GM08714 (cell line): ENCODE measurements around the gene STOX2.

Experiments
- H3K4me3 ChIP-seq: fragments of 200-500 bp; sonication (Bioruptor generic); 2 replicates; pipeline ENCODE4 v1.5.1; 2014; ENCODE audit warnings: mild to moderate bottlenecking, low read length, inconsistent platforms
- ZNF274 ChIP-seq: IDR thresholded peaks from 2 replicates; pipeline ENCODE4 v1.6.1; 2012; ENCODE audit warnings: mild to moderate bottlenecking, low read depth, low read length

The STOX2 gene

DNA sequence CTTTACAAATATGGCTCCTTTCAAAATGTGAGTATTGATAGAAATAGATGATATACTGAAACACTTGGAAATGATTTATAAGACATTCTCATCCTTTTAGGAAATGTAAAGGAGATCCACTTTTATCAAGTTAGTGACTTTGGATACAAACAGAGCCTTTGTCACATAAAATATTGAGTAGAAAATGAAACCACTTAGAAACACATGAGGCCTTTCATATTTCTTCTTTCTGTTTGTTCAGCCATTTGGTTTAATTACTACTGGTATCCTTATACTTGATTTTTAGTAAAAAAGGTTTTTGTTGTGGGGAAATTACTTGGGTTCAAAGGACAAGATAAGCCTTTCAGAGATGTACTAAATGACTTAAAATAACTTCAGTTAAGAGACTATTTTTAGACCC is 4.1 kb downstream of the STOX2 start:
- no peak for TF ChIP-seq ZNF274
- H3K4me3 ChIP-seq = no peak overlapping the region

DNA sequence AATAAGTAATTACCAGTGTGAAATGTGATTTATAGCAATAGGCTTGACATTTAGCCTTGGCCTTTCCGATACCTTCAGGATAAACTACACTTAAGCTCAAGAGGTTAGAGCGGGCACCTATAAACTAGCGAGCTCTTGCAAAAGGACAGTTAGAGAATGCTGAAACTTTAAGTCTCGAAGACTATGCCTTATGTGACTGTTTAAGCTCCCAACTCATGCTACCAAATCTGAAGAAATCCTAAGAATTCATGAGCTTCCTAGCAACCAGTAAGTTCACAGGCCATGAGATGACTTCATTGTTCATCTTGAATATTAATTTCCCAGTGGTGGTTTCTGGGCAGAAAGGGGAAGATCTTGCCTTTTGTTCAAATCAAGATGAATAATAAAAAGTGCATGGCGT is 4.7 kb downstream of the STOX2 start:
- TF ChIP-seq ZNF274 = no peak
- H3K4me3 ChIP-seq = no peak overlapping the region

DNA sequence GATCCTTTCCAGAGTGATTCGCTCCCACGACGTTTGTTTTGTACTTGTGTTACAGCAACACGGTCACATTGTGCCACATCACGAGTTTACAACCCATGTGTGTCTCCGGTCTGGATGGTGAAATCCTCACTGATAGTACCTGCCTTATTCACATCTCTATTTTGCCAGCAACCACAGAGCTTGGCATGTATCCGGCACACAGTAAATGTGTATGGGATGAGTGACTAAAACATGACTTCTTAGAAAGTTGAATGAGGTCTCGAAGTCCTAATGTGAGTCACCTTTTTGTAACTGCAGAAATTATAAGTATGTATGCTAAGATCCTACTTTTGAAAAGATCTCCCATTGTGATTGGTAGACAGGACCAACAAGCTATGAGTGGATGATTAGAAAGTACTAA is 7.5 kb downstream of the STOX2 start:
- no peak for TF ChIP-seq ZNF274
- H3K4me3 ChIP-seq = no peak overlapping the region

DNA sequence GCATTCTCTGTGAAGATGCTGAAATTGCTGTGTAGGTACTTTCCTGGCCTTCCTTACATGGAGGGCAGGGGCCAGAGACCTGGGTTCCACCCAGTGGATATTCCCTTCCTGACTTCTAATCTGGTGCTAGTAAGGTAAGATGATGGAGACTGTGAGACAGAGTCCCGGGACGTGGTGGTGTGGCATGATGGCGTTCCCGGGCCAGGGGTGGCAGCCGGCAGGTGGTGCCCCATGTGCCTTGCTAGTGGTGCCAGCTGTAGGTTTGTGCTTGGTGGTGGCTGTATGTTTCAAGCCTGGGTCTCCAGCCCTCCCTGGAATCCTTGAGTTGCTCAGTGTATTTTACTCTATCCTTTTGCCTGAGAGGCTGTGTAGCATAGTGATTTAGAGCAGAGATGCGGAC is 10.9 kb downstream of the STOX2 start:
- no peak for TF ChIP-seq ZNF274
- no peak overlapping the region for H3K4me3 ChIP-seq

DNA sequence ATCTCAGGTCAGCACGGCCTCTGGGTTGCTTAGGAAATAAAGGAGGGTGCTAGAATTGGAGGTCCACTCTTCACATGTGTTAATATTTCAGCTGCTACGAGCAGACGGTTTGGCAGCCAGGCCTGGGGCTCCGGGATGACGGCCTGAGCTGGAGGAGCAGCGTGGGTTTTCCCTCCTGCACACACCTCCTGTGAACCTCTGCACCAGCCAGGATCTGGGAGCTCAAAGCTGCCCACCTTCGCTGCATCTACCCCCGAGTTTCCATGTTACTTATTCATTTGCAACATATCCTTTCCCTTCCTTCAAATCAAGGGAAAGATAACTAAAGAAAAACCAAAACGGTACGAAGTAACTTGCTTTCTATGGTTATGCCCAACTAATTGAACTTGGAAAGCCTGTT is 13.6 kb downstream of the STOX2 start:
- TF ChIP-seq ZNF274 = no peak
- H3K4me3 ChIP-seq = no peak overlapping the region

DNA sequence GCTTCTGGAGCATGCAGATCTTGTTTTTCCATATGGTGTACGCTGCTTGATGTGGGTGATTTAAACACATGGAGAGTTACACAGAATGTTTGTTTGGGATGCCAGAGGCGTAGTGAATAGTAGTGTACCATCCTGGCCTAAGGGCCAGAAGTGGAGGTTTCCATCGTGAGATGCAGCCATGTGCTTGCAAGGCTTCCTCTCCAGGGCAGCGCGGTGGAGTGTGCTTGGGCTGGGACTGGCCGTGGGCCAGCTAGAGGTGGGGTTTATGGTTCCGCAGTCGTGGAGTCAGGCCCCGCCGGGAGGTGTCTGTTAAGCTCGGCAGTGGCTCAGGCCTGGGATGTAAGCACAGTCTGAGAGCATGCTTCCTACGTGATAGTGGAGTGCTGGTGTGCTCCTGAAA is 14.0 kb downstream of the STOX2 start:
- no peak for TF ChIP-seq ZNF274
- no peak overlapping the region for H3K4me3 ChIP-seq

DNA sequence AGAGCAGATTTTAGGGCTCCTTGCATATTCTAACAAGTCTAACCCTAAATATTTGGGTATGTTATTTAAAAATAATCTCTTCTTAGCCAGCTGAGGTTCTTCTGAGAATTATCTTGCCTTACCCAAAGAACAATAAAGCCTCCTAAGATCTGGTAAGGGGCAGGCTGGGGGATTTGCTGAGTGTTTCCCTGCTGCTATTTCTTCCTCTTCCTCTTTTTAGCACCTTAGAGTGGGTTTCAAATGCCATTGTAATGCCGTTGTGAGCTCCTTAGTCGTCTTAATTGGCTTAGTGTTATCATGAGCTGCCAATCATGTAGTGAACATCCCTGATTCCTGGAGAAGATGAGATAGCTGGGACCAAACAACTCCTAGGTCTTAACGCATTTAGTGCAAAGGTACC is 15.4 kb downstream of the STOX2 start:
- TF ChIP-seq ZNF274 = no peak
- H3K4me3 ChIP-seq = no peak overlapping the region

DNA sequence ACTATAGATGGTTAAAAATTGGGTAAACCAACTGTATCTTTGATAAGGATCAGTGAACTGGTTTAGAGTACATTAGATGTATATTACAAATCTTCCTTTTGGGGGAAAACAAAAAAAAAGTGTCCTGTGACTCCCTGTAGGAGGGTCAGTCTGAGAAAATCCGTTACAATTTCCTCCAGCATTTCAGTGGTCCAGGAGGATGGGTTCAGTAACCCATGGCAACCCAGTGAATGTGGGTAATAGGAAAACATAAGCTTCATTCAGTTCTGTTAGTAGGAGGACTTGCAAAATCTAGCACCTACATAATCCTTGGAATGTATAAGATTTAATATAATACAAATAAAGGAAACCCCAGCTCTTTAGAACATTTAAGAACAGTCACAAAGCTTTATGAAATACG is 16.2 kb downstream of the STOX2 start:
- H3K4me3 ChIP-seq = no peak overlapping the region
- TF ChIP-seq ZNF274 = no peak

DNA sequence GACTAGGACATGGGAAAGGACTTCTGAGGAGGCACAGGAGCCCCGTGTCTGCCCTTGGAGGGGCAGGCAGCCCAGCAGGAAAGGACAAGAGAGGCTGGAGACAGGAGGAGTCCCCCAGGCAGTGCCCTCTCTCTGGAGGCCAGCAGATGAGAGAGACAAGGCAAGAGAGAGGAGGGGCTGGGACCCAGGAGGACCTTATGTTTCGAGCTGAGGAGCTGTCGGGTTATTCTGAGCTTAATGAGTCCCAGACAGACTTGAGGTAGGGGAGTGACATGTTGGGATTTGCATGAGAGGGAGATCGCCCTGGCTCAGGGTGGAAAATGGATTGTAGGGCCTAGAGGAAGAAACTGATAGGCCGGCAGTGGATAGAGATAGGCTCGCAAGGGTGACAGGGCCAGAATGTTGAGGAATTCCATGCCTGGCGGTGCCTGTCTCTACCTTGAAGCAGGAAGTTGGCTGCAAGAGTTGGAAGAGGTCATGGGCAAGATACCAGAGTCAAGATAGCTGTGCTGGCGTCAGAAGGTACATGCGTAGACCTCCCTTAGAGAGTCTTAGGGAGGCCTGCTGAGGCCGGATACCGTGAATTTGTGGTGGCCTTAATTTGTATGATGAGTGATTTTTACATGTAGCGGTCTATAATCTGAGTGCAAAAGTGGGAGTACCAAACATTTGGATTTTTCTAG is 19.4 kb downstream of the STOX2 start:
- no peak for TF ChIP-seq ZNF274
- H3K4me3 ChIP-seq = no peak overlapping the region

DNA sequence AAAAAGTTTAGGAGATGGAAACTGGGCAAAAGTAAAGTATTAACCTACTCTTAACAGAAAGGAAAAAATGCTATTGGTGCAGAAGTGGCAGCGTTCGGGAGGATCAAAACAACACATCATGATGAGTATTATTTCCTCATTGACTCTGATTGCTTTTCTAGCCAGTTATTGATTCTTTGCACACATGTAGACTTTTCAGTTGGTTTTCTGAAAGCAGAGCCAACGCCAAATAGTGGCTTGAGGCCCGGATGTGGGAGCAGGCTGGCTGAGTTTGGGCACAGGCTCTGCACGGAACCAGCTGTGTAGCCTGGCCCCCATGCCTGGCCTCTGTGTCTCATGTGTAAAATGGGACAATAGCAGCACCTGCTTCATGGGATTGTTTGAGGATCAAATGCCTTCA is 21.8 kb downstream of the STOX2 start:
- TF ChIP-seq ZNF274 = no peak

DNA sequence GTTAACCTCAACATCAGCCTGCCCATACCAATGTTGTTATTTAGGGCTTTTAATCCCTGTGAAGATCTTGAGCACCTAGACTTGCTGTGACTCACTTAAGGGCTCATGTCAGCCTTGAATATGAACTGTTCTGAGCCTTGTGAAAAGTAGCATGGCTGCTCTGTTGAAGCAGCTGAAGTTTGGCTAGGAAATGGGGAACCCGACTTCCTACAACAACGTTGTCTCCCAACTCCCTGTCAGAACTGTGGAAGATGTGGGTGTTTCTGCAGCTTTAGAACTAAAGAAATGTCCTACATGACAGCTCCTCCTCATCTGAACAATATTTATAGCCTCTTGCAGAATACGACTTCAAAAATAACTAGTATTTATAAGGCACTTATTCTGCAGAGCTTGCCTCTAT is 27.5 kb downstream of the STOX2 start:
- TF ChIP-seq ZNF274 = no peak
- H3K4me3 ChIP-seq = no peak overlapping the region

More for the DNA sequence above, 21.8 kb downstream of the STOX2 start:
- no peak overlapping the region for H3K4me3 ChIP-seq

DNA sequence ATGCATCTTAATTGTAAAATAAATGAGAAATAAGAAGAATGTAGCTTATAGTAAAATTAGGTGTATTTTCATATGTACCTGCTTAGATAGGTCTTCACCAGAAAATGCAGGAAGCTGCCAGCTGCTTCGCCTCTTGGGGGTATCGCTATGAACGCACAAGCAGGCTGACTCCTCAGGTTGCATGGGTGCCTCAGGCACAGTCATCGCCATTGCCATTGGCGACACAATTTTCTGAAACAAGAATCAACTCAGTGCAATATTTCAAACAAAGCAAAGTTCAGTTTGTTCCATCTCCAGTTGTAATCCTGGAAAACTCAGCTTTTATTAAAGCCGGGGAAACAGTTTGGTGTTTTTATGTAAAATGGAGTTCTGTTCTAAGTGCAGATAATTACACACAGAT is 29.7 kb downstream of the STOX2 start:
- no peak overlapping the region for H3K4me3 ChIP-seq
- no peak for TF ChIP-seq ZNF274

DNA sequence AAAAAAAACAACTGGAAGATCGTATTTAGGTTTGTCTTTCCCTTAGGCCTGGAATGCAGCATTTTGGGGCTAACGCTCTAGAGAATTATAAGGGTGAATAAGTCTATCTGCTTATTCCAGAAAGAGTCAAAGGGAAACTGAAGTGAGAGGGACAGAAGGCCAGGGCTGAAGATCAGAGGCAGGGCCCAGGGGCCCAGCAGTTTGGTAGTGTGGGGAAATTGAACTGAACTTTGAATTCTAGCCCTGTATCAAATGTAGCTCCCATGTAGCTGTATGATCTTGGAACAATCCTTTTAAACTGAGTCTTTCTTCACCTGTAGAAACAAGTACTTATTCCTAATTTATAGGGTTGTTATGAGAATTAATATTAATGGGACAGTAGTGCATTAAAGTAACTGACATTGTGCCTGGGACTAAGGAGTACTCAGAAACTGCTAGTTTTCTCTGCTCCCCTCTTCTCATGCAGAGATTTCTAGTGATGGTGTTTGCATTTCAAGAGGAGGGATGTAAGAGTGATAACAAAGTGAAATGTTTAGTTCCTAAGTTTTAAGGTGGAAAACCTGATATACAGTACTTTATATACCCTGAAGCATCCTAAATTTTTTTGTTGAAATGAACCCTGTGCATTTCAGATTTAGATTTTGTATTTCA is 30.4 kb downstream of the STOX2 start:
- TF ChIP-seq ZNF274 = no peak

DNA sequence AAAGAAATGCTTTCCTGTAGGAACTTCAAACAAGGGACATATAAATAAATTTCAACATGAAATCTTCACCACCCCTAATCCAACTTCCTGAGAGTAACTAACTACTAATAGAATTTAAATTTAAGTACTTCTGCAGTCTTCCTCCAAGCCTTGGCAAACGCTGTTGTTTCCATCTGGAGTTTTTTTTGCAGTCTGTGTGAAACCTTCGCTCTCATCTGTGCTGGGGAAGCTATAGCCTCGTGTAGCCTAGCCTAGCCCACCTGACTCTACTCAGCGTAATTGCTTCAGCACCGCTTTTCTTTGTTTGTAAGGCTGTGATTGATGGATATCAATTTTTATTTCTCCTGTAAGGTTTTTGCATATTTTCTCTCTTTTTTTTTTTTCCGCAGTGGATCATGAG is 30.9 kb downstream of the STOX2 start:
- no peak for TF ChIP-seq ZNF274
- no peak overlapping the region for H3K4me3 ChIP-seq

More for the DNA sequence above, 30.4 kb downstream of the STOX2 start:
- H3K4me3 ChIP-seq = no peak overlapping the region

DNA sequence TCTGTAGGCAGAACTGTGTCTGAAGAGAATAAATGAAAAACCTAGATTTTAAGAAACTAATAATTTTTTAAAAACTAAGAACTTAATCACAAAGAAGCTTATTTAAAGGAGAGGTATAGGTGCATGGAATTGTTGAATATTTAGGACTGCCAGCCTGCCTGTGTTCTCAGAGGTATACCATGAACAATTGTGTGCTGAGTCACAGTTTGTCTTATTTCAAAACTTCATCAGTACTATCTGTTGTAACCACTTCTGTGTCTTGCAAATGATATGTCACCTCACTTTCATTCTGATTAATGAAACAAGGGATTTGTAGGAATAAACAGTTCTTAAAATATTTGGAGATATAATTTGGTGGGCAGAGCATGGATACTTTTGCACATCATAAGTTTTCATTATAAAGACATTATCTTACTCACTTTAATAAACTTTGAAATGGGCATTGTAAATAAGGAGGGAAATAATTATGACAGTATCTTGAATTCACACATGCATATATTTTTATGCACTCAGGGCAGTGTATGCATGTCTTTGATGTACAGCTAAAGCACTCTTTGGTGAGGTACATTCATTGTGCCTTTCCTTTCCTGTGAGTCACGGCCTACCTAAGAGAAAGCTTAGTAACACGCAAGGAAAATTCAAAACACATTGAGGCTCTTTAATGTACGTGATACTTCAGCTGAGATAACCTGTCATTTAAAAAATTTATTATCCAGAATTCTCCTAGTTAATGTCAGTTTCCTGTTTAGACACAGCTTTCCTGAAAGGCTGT is 31.7 kb downstream of the STOX2 start:
- no peak for TF ChIP-seq ZNF274
- H3K4me3 ChIP-seq = no peak overlapping the region

DNA sequence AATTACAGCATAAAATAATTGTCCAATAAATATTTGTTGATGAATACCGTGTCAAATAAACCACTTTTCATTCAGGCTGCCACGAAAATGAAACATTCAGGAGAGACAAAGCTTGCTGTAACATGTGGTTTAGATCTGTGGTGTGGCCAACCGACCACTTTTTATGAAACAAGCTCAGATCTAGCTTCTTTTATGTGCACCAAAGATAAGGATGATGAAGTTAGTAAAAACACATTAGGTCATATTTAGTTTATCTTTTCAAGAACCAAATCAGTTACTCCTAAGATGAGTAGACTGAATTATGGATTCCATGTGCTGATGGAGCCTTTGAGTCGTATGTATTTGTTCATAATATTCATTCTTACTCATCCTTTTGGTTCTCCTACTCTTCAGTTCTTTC is 35.8 kb downstream of the STOX2 start:
- H3K4me3 ChIP-seq = no peak overlapping the region
- TF ChIP-seq ZNF274 = no peak
